ENCODE results near the gene ARHGEF18.

DNA sequence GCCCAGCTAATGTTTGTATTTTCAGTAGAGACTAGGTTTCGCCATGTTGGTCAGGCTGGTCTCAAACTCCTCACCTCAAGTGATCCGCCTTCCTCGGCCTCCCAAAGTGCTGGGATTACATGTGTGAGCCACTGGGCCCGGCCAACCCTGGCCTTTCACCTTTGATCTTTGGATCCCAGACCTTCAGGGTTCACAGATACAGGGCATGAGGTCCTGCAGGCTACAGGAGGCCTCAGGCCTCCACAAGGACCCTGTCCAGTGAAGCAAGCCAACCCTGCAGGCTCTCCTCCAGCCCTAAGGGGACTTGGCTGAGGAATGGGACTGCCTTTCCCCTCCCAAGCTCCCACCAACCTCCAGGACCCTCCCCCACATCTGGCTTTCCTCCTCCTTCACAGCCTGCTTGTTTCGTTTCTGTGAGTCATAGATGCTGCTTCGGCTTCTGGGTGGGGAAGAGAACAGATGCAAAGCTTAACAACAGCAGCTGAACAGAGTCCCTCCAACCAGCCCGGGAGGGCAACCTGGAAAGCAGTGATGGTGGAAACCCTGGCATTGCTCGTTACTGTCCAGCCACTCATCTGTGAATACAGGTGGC, 11.8 kb downstream of the ARHGEF18 start:
- TF ChIP-seq POLR2A (IDR thresholded peaks at IDR 0.05), result no peak
- TF ChIP-seq, protein P1, sequence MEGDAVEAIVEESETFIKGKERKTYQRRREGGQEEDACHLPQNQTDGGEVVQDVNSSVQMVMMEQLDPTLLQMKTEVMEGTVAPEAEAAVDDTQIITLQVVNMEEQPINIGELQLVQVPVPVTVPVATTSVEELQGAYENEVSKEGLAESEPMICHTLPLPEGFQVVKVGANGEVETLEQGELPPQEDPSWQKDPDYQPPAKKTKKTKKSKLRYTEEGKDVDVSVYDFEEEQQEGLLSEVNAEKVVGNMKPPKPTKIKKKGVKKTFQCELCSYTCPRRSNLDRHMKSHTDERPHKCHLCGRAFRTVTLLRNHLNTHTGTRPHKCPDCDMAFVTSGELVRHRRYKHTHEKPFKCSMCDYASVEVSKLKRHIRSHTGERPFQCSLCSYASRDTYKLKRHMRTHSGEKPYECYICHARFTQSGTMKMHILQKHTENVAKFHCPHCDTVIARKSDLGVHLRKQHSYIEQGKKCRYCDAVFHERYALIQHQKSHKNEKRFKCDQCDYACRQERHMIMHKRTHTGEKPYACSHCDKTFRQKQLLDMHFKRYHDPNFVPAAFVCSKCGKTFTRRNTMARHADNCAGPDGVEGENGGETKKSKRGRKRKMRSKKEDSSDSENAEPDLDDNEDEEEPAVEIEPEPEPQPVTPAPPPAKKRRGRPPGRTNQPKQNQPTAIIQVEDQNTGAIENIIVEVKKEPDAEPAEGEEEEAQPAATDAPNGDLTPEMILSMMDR (IDR thresholded peaks at IDR 0.05), result no peak
- no peak for TF ChIP-seq POLR2AphosphoS5 (IDR thresholded peaks at IDR 0.05)
